OCI-LY3 (cell line): ENCODE data around the gene HPGDS.

ENCODE experiments used
- H2AFZ ChIP-seq: fragments of 200-600, 300-600 bp; shearing (Covaris generic); 2 replicates; pipeline ENCODE4 v1.6.0; 2014; ENCODE audit warnings: antibody characterized with exemption, low read depth, low read length
- H3K27ac ChIP-seq: fragments of 200-600, 300-600 bp; sonication (generic); 2 replicates; pipeline ENCODE4 v1.5.1; 2014; ENCODE audit warnings: mild to moderate bottlenecking, low read length, moderate library complexity, mixed read lengths
- H3K27me3 ChIP-seq: fragments of 200-600, 300-600 bp; sonication (generic); 2 replicates; pipeline ENCODE4 v1.6.1; 2014; ENCODE audit warnings: low read depth, low read length, mixed read lengths
- H3K36me3 ChIP-seq: fragments of 200-600, 300-600 bp; sonication (generic); replicated peaks from 2 replicates; pipeline ENCODE3; 2014; ENCODE audit warnings: low read depth, low read length, mixed read lengths
- H3K4me1 ChIP-seq: fragments of 300-600, 200-600 bp; sonication (generic); 2 replicates; pipeline ENCODE4 v1.6.1; 2014; ENCODE audit warnings: low read length, mixed read lengths
- H3K4me2 ChIP-seq: fragments of 200-600, 300-600 bp; sonication (generic); 2 replicates; pipeline ENCODE4 v1.6.1; 2014; ENCODE audit warnings: low read length, mixed read lengths
- H3K4me3 ChIP-seq: fragments of 300-600, 200-600 bp; sonication (generic); 2 replicates; pipeline ENCODE4 v1.5.1; 2014; ENCODE audit warnings: antibody characterized with exemption, mild to moderate bottlenecking, low read length, moderate library complexity
- H3K79me2 ChIP-seq: fragments of 300-600, 200-600 bp; shearing (Covaris generic); 2 replicates; pipeline ENCODE4 v1.6.1; 2014; ENCODE audit warnings: mild to moderate bottlenecking, low read length, mixed read lengths
- H3K9ac ChIP-seq: fragments of 300-600, 200-600 bp; shearing (Covaris generic); 2 replicates; pipeline ENCODE4 v1.6.0; 2014; ENCODE audit warnings: mild to moderate bottlenecking, low read length, moderate library complexity
- H3K9me3 ChIP-seq: fragments of 200-600, 300-600 bp; shearing (Covaris generic); 2 replicates; pipeline ENCODE4 v1.6.1; 2014; ENCODE audit warnings: low read length, mixed read lengths; ENCODE audit not compliant: insufficient read depth
- H4K20me1 ChIP-seq: fragments of 200-600, 300-600 bp; sonication (generic); 2 replicates; pipeline ENCODE4 v1.6.1; 2016; ENCODE audit warnings: low read length, mixed read lengths; ENCODE audit not compliant: insufficient read depth
- EZH2phosphoT487 ChIP-seq: fragments of 200-600 bp; shearing (Covaris generic); IDR thresholded peaks from 2 replicates; pipeline ENCODE4 v1.6.1; 2018; ENCODE audit warnings: antibody characterized with exemption, mixed run types, low read depth
- TF ChIP-seq, protein P1 (sequence below): fragments of 200-600, 300-600 bp; sonication (generic); IDR thresholded peaks from 2 replicates; pipeline ENCODE4 v1.5.1; 2014; ENCODE audit warnings: antibody characterized with exemption, low read length, low read depth

HPGDS gene

DNA sequence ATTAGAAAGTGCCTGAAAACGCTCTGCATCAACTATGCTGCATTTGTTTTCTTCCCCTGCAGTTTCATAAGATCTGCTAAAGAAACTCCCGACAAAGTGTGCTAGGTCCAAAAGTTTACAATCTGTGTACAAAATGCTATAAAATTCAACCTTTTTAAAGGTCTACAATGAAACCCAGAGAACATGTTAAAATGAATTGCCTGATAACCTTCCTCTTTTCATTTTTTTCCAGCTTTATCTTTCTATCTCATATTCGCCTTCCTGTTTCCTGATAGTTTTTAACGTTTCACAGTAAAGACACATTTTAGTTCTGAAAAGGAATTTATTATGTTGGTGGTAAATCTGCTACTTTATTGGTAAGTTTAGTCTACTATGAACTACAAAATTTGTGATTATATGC is 9.5 kb upstream of the HPGDS start:
- Histone ChIP-seq H3K36me3 (no peaks in the 10 kb centered on the region), H3K9me3 (no peaks in the 10 kb centered on the region), H3K4me3 (no peak overlapping the region), H3K27me3 (no peaks in the 10 kb centered on the region), H3K9ac (no peak overlapping the region), H2AFZ (no peak overlapping the region), H3K4me2 (no peak overlapping the region), H3K79me2 (no peaks in the 10 kb centered on the region), H3K27ac (no peak overlapping the region), H4K20me1 (no peaks in the 10 kb centered on the region), H3K4me1 (no peaks in the 10 kb centered on the region)
- TF ChIP-seq, protein P1, sequence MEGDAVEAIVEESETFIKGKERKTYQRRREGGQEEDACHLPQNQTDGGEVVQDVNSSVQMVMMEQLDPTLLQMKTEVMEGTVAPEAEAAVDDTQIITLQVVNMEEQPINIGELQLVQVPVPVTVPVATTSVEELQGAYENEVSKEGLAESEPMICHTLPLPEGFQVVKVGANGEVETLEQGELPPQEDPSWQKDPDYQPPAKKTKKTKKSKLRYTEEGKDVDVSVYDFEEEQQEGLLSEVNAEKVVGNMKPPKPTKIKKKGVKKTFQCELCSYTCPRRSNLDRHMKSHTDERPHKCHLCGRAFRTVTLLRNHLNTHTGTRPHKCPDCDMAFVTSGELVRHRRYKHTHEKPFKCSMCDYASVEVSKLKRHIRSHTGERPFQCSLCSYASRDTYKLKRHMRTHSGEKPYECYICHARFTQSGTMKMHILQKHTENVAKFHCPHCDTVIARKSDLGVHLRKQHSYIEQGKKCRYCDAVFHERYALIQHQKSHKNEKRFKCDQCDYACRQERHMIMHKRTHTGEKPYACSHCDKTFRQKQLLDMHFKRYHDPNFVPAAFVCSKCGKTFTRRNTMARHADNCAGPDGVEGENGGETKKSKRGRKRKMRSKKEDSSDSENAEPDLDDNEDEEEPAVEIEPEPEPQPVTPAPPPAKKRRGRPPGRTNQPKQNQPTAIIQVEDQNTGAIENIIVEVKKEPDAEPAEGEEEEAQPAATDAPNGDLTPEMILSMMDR: no peak
- TF ChIP-seq EZH2phosphoT487: no peak

DNA sequence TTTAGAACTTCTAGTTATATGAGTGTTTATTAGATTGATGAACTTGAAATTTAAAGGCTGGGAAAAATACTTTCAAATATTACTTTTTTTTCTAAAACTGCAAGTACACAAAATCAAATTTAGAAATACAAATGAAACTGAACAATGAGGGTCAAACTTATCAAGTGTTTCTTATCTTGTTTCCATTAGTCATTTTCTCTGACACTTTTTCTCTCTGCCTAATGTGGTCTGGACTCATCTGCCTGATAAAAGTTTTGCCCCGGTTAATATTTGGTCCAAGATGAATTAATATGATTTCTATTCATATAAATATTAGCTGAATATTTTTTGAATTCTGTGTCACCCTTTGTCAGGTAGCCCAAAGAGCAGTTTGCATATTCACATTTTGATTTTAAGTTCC is 8.7 kb upstream of the HPGDS start:
- Histone ChIP-seq H3K79me2 (no peaks in the 10 kb centered on the region), H4K20me1 (no peaks in the 10 kb centered on the region), H3K4me1 (no peaks in the 10 kb centered on the region), H3K9me3 (no peaks in the 10 kb centered on the region), H3K4me2 (no peak overlapping the region), H3K4me3 (no peak overlapping the region), H3K27ac (no peak overlapping the region), H3K9ac (no peak overlapping the region), H3K27me3 (no peaks in the 10 kb centered on the region), H2AFZ (no peak overlapping the region), H3K36me3 (no peaks in the 10 kb centered on the region)
- TF ChIP-seq EZH2phosphoT487: no peak
- TF ChIP-seq, protein P1: no peak

DNA sequence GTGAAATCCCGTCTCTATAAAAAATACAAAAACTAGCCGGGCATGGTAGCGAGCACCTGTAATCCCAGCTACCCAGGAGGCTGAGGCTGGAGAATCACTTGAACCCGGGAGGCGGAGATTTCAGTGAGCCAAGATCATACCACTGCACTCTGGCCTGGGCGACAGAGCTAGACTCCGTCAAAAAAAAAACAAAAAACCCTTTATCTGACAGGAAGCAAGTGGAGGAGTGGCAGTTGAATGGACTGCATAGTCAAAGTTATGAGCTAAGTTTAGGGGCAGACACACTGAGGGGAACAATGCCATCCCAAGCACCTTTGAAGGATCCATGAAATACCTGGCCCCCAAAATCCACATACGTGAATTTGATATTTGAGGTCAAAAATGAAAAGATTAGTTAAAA is 7.5 kb upstream of the HPGDS start:
- H3K27ac ChIP-seq: no peak overlapping the region
- no peaks in the 10 kb centered on the region for H3K9me3 ChIP-seq
- TF ChIP-seq, protein P1: no peak
- no peaks in the 10 kb centered on the region for H3K36me3 ChIP-seq
- H3K9ac ChIP-seq: no peak overlapping the region
- no peaks in the 10 kb centered on the region for H4K20me1 ChIP-seq
- H3K4me1 ChIP-seq: no peaks in the 10 kb centered on the region
- no peaks in the 10 kb centered on the region for H3K27me3 ChIP-seq
- no peak overlapping the region for H2AFZ ChIP-seq
- H3K4me2 ChIP-seq: no peak overlapping the region
- H3K4me3 ChIP-seq: no peak overlapping the region
- H3K79me2 ChIP-seq: no peaks in the 10 kb centered on the region

DNA sequence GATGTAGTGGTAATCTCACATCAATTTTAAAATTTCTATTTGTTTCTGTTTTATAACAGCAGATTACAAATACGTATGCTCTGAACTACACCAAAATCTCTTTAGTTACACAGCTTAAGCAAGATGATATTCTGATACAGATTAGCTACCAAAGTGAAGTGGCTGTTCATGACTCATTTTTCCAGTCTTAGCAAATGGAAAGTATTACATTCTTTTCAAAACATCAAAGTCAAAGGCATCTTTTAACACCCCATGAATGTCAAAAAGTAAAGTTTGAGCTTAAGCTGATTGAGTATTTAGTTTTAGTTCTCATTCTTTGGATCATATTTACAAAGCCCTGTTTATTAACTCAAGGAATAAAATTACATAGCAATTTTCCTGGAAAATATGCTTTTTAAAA is 6.6 kb upstream of the HPGDS start:
- H3K79me2 ChIP-seq: no peaks in the 10 kb centered on the region
- H3K9ac ChIP-seq: no peak overlapping the region
- no peak overlapping the region for H3K4me3 ChIP-seq
- no peaks in the 10 kb centered on the region for H3K36me3 ChIP-seq
- no peak overlapping the region for H3K4me2 ChIP-seq
- TF ChIP-seq, protein P1: no peak
- TF ChIP-seq EZH2phosphoT487: no peak
- no peaks in the 10 kb centered on the region for H3K9me3 ChIP-seq
- H3K27me3 ChIP-seq: no peaks in the 10 kb centered on the region
- no peak overlapping the region for H3K27ac ChIP-seq
- H2AFZ ChIP-seq: no peak overlapping the region
- H4K20me1 ChIP-seq: no peaks in the 10 kb centered on the region
- H3K4me1 ChIP-seq: no peaks in the 10 kb centered on the region
